C4-2B (cell line): Measurements from ENCODE around the gene SNCAIP.
"Not testable (repeated sequence)": the region's sequence is repeated elsewhere in the genome, so short reads cannot be mapped to it uniquely, and the experiment has no call there.

ENCODE experiments used
- H3K27ac ChIP-seq: fragments of 450-650 bp; 2 replicates; pipeline ENCODE4 v1.5.1; 2017
- ZFX ChIP-seq: fragments of 450-650 bp; IDR thresholded peaks from 2 replicates; pipeline ENCODE4 v1.6.1; 2017
- TF ChIP-seq, protein P1 (sequence below): fragments of 450-650 bp; conservative IDR thresholded peaks from 2 replicates; pipeline ENCODE4 v1.5.1; 2017; ENCODE audit warnings: mild to moderate bottlenecking

The SNCAIP gene

DNA sequence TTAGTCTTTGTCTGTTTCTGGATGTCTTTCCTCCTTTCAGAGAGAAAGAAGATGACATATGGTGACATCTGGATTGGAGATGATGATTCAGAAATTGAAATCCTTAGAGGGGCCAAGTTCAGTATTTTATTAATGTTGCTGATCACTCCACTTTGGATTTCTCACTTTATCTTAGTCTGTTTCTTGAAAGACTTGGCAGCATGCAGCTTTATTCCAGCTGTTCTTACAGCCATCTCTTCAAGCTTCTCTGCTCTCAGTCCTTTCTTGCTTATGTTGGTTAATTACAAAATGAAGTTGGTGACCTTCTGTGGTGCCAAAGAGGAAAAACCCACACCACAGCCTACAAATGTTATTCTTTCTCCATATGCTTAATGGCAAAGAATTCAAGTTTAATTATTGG lies 62.1 kb downstream of the SNCAIP start:
- H3K27ac ChIP-seq: no peak overlapping the region
- TF ChIP-seq, protein P1, sequence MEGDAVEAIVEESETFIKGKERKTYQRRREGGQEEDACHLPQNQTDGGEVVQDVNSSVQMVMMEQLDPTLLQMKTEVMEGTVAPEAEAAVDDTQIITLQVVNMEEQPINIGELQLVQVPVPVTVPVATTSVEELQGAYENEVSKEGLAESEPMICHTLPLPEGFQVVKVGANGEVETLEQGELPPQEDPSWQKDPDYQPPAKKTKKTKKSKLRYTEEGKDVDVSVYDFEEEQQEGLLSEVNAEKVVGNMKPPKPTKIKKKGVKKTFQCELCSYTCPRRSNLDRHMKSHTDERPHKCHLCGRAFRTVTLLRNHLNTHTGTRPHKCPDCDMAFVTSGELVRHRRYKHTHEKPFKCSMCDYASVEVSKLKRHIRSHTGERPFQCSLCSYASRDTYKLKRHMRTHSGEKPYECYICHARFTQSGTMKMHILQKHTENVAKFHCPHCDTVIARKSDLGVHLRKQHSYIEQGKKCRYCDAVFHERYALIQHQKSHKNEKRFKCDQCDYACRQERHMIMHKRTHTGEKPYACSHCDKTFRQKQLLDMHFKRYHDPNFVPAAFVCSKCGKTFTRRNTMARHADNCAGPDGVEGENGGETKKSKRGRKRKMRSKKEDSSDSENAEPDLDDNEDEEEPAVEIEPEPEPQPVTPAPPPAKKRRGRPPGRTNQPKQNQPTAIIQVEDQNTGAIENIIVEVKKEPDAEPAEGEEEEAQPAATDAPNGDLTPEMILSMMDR: no peak
- TF ChIP-seq ZFX: no peak

DNA sequence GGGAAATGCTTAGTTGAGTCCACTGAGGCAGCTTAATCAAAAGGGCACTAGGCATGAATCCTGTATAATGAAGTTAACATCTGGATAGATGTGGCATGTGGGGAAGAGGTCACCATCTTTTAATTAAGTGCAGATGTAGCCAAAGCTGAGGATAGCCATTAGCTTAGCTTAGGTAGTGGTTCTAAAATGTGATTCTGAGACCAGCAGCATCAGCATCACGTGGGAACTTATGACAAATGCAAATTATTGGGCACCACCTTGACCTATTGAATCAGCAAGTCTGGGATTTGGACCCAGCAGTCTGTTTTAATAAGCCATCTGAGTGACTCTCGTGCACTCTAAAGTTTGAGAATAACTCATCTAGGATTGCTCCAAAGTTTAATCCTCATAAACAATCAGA lies 63.8 kb downstream of the SNCAIP start:
- TF ChIP-seq, protein P1: no peak
- no peak for TF ChIP-seq ZFX

DNA sequence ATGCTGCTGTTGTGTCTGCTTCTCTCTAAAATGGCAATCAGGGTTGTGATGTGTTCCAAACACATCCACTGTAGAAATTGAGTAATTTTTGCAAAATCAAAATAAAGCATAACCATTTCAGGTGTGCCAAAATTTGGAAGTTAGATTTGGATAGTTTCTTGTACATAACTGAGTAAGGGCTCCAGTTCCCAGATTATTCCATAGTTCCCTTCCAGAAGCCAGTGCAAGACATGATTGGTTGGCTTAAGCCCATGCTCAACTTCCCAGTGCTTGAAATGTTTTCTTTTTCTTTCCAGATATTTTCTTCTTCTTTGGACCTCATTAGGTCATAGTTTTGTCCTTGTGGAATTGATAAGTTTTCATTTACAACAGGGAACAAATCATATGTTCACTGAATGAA lies 64.2 kb downstream of the SNCAIP start:
- TF ChIP-seq, protein P1: no peak
- TF ChIP-seq ZFX: no peak
- H3K27ac ChIP-seq: no peak overlapping the region

More for the DNA sequence above, 63.8 kb downstream of the SNCAIP start:
- H3K27ac ChIP-seq: no peak overlapping the region

DNA sequence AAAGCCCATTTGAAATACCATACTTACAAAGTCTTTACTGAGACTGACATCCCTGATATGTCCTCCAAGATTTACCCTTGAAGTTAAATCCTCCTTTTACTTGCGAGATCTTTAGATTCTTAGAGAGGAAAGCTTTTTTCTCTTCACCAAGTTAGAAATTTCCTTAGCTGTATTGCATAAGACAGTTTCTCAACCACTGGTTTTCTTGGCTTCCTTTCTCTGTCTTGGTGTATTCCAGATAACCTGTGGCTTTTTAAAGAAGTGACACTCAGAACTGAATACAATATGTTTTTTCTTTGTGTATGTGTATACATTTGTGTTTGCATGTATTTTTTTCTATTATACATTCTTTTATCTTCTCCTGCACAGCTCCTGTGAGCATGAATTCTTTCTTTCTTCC lies 65.0 kb downstream of the SNCAIP start:
- TF ChIP-seq, protein P1: no peak
- TF ChIP-seq ZFX: no peak
- no peak overlapping the region for H3K27ac ChIP-seq

DNA sequence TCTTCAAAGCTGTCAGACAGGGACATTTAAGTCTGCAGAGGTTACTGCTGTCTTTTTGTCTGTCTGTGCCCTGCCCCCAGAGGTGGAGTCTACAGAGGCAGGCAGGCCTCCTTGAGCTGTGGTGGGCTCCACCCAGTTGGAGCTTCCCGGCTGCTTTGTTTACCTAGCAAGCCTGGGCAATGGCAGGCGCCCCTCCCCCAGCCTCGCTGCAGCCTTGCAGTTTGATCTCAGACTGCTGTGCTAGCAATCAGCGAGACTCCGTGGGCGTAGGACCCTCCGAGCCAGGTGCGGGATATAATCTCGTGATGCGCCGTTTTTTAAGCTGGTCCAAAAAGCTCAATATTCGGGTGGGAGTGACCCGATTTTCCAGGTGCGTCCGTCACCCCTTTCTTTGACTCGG lies 70.9 kb downstream of the SNCAIP start:
- H3K27ac ChIP-seq: not testable (repeated sequence)

DNA sequence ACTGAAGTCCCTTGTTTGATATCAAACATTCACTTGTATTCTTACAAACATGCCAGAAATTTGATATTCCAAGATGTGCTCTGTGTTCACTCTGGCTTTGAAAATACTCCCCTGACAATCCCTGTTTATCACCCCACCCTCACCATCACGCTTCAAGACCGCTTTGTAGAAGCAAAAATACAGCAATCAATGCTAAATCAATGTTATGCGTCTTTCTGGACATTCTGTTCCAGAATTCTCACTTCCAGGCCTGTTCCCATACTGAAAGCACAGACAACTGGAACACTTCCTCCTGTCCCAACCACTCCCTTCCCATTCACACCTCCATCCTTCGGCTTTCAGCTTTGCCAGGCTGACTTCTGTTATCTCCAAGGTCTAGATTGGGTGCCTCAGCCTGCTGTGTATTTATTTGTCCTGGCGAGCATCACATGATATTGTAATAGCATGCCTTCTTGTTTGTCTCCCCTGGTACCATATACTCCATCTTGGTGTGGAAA lies 72.8 kb downstream of the SNCAIP start:
- TF ChIP-seq ZFX: no peak
- TF ChIP-seq, protein P1: no peak

DNA sequence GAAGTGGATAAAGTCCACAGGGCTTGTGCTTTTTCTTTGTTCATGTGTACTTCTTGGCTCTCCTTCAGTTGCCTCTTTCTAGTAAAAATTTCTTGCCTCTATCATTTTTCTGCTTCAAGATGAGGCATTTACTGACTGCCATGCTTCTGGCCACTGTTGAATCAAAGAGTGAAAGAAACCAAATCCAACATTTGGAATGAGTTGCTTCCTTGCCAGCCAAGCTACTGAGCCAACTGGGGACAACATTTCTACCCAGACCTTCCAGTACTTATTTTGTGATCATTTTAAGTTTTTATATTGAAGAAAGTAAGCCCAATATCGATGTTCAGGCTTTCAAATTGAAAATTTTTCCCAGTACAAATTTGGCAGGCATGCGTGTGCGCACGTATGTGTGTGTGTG lies 73.2 kb downstream of the SNCAIP start:
- no peak overlapping the region for H3K27ac ChIP-seq
- no peak for TF ChIP-seq ZFX
- TF ChIP-seq, protein P1: no peak

More for the DNA sequence above, 72.8 kb downstream of the SNCAIP start:
- no peak overlapping the region for H3K27ac ChIP-seq

DNA sequence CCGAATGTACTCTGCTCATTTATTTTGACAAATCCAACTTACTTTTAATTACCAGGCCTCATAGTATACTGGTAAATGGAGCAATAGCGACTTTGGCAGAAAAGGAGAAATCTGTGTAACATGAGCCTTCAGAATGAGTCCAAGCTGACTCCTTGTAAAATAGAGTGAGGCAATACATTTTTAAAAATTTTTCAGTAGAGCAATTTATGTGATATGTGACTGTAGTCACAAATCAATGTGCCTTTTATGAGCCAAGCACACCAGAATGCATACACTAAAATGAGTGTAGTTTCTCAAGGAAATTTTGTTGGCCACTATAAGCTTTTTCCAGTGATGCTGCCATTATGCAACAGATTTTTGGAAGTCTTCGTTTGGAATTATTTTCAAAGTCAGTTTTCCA lies 73.8 kb downstream of the SNCAIP start:
- TF ChIP-seq ZFX: no peak
- TF ChIP-seq, protein P1: no peak
- H3K27ac ChIP-seq: no peak overlapping the region
